SW 1271 (cell line): ENCODE data around the gene RNF144B.

ENCODE experiments used
- DNase-seq, 2 experiments: peaks; one replicate each; lab custom pipeline; 2025; lab: John Stamatoyannopoulos, UW

Gene RNF144B

GRCh38 chr6:18511211-18511610 lies 124.1 kb downstream of the RNF144B start:
- DNase-seq = no peak

- no peak for DNase-seq
Observed at GRCh38 chr6:18513253-18513798, 126.2 kb downstream of the RNF144B start.

- no peak for DNase-seq
Observed at GRCh38 chr6:18514180-18514579, 127.0 kb downstream of the RNF144B start.

GRCh38 chr6:18515767-18516166 lies 128.6 kb downstream of the RNF144B start:
- DNase-seq = no peak
